ENCODE data around the gene PTPN14. TPM values are rescaled to one million over a fixed set of nuclear protein-coding genes. Genes with fewer than 3 reads are reported as not detected.
A peak's percentile ranks its signal among the peaks of the same experiment; 100 is the strongest.
"Not testable (repeated sequence)": the region's sequence is repeated elsewhere in the genome, so short reads cannot be mapped to it uniquely, and the experiment has no call there.

The PTPN14 gene
- total RNA-seq, 1 donor from 2014 or later, result 27.2 TPM

- Histone ChIP-seq H3K27ac (no peak overlapping the region), H3K27me3 (no peaks in the 10 kb centered on the region), H3K4me3 (no peak overlapping the region), H3K4me1 (peaks cover 0 to 5% of the 10 kb centered on the region in 2 donors), H3K9me3 (no peaks in the 10 kb centered on the region), H3K36me3 (no peaks in the 10 kb centered on the region)
- DNase-seq (ENCODE audit: low spot score in 2 of 2), result no peak
- TF ChIP-seq CTCF (IDR thresholded peaks at IDR 0.05), result no peak
- intact Hi-C loops (cut with DNase I), result no loop called here
Measured at GRCh38 chr1:214581785-214582184, 30.4 kb upstream of the PTPN14 start.

- Histone ChIP-seq H3K27me3 (no peaks in the 10 kb centered on the region), H3K9me3 (peaks cover 0 to 11% of the 10 kb centered on the region in 2 donors), H3K4me1 (peaks cover 2 to 5% of the 10 kb centered on the region in 2 donors), H3K4me3 (no peak overlapping the region), H3K27ac (no peak overlapping the region), H3K36me3 (no peaks in the 10 kb centered on the region)
- TF ChIP-seq CTCF (IDR thresholded peaks at IDR 0.05), result no peak
- intact Hi-C loops (cut with DNase I), result no loop called here
- DNase-seq (ENCODE audit: low spot score in 2 of 2), result no peak
Measured at GRCh38 chr1:214579183-214579582, 27.8 kb upstream of the PTPN14 start.

- H3K27ac ChIP-seq; intact Hi-C loops (cut with DNase I): not testable (repeated sequence)
Measured at GRCh38 chr1:214576120-214576519, 24.7 kb upstream of the PTPN14 start.

GRCh38 chr1:214574598-214575411 is 23.4 kb upstream of the PTPN14 start:
- Histone ChIP-seq H3K36me3 (no peaks in the 10 kb centered on the region), H3K27me3 (no peaks in the 10 kb centered on the region), H3K4me3 (no peak overlapping the region), H3K27ac (no peak overlapping the region), H3K4me1 (peaks cover 2 to 7% of the 10 kb centered on the region in 2 donors), H3K9me3 (peaks cover 0 to 11% of the 10 kb centered on the region in 2 donors)
- DNase-seq (ENCODE audit: low spot score in 2 of 2), result no peak
- TF ChIP-seq CTCF (IDR thresholded peaks at IDR 0.05), result no peak
- intact Hi-C loops (cut with DNase I), result no loop called here

More at GRCh38 chr1:214576120-214576519, 24.7 kb upstream of the PTPN14 start:
- H3K36me3 ChIP-seq; H3K4me1 ChIP-seq; DNase-seq (ENCODE audit: low spot score in 2 of 2); H3K27me3 ChIP-seq; H3K4me3 ChIP-seq: not testable (repeated sequence)
- peaks cover 0 to 11% of the 10 kb centered on the region in 2 donors for H3K9me3 ChIP-seq

GRCh38 chr1:214573386-214574318 is 22.2 kb upstream of the PTPN14 start:
- no peak for TF ChIP-seq CTCF (IDR thresholded peaks at IDR 0.05)
- H3K9me3 ChIP-seq, result peaks cover 0 to 11% of the 10 kb centered on the region in 2 donors
- intact Hi-C loops (cut with DNase I), result no loop called here
- H3K27me3 ChIP-seq, result no peaks in the 10 kb centered on the region
- H3K27ac ChIP-seq, result peak overlapping the region in 1 of 2 donors; percentile 47
- no peak for DNase-seq (ENCODE audit: low spot score in 2 of 2)
- peaks cover 2 to 10% of the 10 kb centered on the region in 2 donors for H3K4me1 ChIP-seq
- no peaks in the 10 kb centered on the region for H3K36me3 ChIP-seq
- no peak overlapping the region for H3K4me3 ChIP-seq
